Mucosa of descending colon (tissue), 3 donors: ENCODE measurements around the gene RAB11FIP4. TPM values are rescaled to one million over a fixed set of nuclear protein-coding genes. Genes with fewer than 3 reads are reported as not detected.
"Not testable (repeated sequence)": the region's sequence is repeated elsewhere in the genome, so short reads cannot be mapped to it uniquely, and the experiment has no call there.

Experiments
- ATAC-seq: fragments of 200-7000 bp; cut with Tn5 transposase; one replicate; pipeline ENCODE4 v1.9.1; 2020; ENCODE audit warnings: mild to moderate bottlenecking, moderate library complexity
- DNase-seq, 3 donors: peaks; one replicate each; pipeline ENCODE4 v3.0.0-alpha.2; 2020
- H3K36me3 ChIP-seq: fragments of 200-600 bp; one replicate; pipeline ENCODE4 v1.8.0; 2021; ENCODE audit warnings: low read depth, mild to moderate bottlenecking
- H3K4me1 ChIP-seq: fragments of 200-600 bp; one replicate; pipeline ENCODE4 v1.8.0; 2021; ENCODE audit warnings: low read depth, mild to moderate bottlenecking
- H3K4me3 ChIP-seq: fragments of 200-600 bp; one replicate; pipeline ENCODE4 v1.8.0; 2021; ENCODE audit warnings: mild to moderate bottlenecking
- H3K9me3 ChIP-seq: fragments of 200-600 bp; one replicate; pipeline ENCODE4 v1.8.0; 2021; ENCODE audit warnings: mild to moderate bottlenecking
- intact Hi-C, 2 donors: fragments of 100-400 bp; cut with DNase I in 1 of 2; cut with micrococcal nuclease in 1 of 2; formaldehyde crosslinking; loops; one replicate each; pipeline versions ENCODE4 v1.11.0 to v1.11.1; 2022; cut with DNase I, micrococcal nuclease
- total RNA-seq, 3 donors: library from RNA; stranded (reverse); fragmentation: NEBNext Ultra II Directional in 2 of 3; extraction: Animal tissue kit (Norgen Biotek cat#: 25700) in 2 of 3; gene quantifications; one replicate each; pipeline versions ENCODE4 v1.2.1 to v1.2.4, GENCODE V29; 2021 to 2023
- TF ChIP-seq, protein P1 (sequence below): fragments of 200-600 bp; IDR thresholded peaks from one replicate; pipeline ENCODE4 v1.8.0; 2022; ENCODE audit warnings: antibody characterized with exemption, mild to moderate bottlenecking
- donor health status: DM: no; HTN: no; CAD: no; lungs with moderate emphysema.
- donor health status: DM: no; HTN: no; CAD: no.
- donor health status: DM: no; HTN: yes; CAD: no.

RAB11FIP4 gene
- total RNA-seq, 3 donors from 2014 or later: 24.5 to 49.9 (median 40.7) TPM

DNA sequence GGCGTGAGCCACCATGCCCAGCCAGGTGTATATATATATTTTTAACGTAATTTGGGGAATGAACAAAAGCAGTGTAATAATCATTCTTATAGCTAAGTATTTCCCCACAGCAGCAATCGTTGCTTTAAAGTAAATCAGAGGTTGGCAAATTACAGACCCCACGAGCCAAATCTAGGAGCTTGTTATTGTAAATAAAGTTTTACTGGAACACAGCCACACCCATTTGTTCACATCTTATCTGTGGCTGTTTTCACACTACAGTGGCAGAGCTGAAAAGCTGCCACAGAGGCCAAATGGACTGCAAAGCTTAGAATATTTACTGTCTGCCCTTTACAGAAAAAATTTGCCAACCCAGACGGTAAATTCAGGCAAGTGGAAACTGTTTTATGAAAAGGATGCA is 50.8 kb downstream of the RAB11FIP4 start:
- H3K4me1 ChIP-seq: no peaks in the 10 kb centered on the region
- TF ChIP-seq, protein P1, sequence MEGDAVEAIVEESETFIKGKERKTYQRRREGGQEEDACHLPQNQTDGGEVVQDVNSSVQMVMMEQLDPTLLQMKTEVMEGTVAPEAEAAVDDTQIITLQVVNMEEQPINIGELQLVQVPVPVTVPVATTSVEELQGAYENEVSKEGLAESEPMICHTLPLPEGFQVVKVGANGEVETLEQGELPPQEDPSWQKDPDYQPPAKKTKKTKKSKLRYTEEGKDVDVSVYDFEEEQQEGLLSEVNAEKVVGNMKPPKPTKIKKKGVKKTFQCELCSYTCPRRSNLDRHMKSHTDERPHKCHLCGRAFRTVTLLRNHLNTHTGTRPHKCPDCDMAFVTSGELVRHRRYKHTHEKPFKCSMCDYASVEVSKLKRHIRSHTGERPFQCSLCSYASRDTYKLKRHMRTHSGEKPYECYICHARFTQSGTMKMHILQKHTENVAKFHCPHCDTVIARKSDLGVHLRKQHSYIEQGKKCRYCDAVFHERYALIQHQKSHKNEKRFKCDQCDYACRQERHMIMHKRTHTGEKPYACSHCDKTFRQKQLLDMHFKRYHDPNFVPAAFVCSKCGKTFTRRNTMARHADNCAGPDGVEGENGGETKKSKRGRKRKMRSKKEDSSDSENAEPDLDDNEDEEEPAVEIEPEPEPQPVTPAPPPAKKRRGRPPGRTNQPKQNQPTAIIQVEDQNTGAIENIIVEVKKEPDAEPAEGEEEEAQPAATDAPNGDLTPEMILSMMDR: no peak
- H3K4me3 ChIP-seq: no peak overlapping the region
- ATAC-seq (no peak), DNase-seq (no peak)
- no peaks in the 10 kb centered on the region for H3K36me3 ChIP-seq
- no peaks in the 10 kb centered on the region for H3K9me3 ChIP-seq
- intact Hi-C loops: no loop called here

DNA sequence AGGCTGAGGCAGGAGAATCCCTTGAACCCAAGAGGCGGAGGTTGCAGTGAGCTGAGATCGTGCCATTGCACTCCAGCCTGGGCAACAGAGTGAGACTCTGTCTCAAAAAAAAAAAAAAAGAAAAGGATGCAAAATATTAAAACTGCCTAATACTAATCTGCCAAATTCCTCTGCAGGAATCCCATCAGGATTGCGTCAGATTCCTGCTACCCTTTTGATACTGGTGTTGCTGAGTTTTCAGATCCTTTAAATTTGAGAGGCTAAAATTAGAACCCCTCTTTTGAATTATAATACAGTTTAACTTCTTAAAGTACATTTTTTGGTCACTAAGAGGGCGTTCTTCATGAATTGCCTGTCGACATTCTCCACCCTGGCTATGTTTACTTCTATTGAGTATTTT is 51.4 kb downstream of the RAB11FIP4 start:
- DNase-seq, ATAC-seq, H3K4me3 ChIP-seq, H3K9me3 ChIP-seq, intact Hi-C loops, H3K4me1 ChIP-seq, H3K36me3 ChIP-seq: not testable (repeated sequence)

DNA sequence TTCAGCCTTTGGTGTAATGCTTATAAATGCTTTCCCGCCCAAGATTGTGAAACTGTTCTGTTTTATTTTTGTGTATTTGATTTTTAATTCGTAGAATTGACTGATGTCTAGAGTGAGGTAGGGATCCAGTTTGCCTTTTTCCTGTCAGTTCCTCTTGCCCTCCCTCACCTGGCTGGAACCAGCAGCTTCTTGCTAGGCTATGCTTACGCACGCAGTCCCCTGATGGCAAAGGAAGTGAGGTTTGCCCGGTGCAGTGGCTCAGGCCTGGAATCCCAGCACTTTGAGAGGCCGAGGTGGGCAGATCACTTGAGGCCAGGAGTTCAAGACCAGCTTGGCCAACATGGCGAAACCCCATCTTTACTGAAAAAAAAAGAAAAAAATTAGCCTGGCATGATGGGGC is 51.9 kb downstream of the RAB11FIP4 start:
- ATAC-seq: no peak
- no peak overlapping the region for H3K4me3 ChIP-seq
- TF ChIP-seq, protein P1: no peak
- peak in 1 of 3 donors; percentile 10 for DNase-seq
- H3K4me1 ChIP-seq: no peaks in the 10 kb centered on the region
- intact Hi-C loops: no loop called here
- no peaks in the 10 kb centered on the region for H3K36me3 ChIP-seq
- H3K9me3 ChIP-seq: no peaks in the 10 kb centered on the region

DNA sequence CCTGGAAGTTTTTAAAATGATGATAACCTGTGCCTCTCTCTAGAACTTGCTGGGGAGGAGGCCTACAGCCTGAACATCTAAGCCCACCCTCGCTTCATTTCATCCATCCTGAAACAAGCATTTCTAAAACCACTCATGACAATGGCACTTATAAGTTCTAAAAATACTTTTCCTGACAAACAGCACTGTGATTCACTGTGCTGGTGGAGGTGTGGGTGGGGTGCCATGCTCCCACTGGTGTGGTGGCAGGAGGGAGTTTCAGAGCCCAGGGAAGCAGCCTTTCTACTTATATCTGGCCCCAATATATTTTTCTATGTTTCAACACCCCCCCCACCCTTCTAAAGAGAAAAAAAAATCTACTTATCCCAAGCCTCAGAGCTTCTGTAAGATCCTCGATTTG is 52.6 kb downstream of the RAB11FIP4 start:
- H3K9me3 ChIP-seq: no peaks in the 10 kb centered on the region
- no peaks in the 10 kb centered on the region for H3K36me3 ChIP-seq
- TF ChIP-seq, protein P1: no peak
- ATAC-seq (no peak), DNase-seq (no peak)
- H3K4me3 ChIP-seq: no peak overlapping the region
- no peaks in the 10 kb centered on the region for H3K4me1 ChIP-seq
- intact Hi-C loops: no loop called here

DNA sequence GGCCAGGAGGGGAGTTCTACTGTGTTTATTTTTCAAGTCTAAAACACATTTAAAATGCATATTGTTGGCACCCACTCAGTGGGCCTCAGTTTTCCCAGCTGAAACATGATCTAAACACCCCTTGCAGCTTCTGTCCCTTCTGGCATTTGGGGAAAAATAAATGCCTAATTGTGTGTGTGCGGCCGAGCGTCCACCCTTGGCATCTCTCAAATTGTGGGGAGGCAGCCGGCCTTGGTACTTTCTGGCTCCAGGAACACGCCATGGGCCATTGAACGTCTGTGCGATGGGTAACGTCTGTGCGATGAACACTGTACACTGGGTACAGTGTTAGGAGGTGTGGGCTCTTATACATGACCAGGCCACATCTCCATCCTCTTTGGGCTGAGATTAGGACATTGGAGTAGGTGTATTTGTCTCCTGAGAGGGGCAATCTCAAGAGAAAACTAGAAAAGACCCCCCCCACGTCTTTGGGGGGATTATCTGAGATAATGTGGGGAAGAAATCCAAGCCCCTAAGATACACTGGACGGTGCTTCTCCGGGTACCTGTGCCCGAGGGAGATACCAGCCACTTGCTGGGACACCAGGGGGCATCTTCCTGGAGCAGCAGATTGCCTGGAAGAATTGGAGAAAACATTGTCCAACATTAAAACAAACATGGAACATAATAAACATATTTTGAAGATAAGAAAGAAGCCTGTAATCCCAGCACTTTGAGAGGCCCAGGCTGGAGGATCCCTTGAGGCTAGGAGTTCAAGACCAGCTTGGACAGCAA is 54.9 kb downstream of the RAB11FIP4 start:
- no peak for ATAC-seq
- no peak for DNase-seq
- intact Hi-C loops: no loop called here
- TF ChIP-seq, protein P1: no peak
- Histone ChIP-seq H3K36me3 (no peaks in the 10 kb centered on the region), H3K4me1 (no peaks in the 10 kb centered on the region), H3K9me3 (no peaks in the 10 kb centered on the region), H3K4me3 (no peak overlapping the region)

DNA sequence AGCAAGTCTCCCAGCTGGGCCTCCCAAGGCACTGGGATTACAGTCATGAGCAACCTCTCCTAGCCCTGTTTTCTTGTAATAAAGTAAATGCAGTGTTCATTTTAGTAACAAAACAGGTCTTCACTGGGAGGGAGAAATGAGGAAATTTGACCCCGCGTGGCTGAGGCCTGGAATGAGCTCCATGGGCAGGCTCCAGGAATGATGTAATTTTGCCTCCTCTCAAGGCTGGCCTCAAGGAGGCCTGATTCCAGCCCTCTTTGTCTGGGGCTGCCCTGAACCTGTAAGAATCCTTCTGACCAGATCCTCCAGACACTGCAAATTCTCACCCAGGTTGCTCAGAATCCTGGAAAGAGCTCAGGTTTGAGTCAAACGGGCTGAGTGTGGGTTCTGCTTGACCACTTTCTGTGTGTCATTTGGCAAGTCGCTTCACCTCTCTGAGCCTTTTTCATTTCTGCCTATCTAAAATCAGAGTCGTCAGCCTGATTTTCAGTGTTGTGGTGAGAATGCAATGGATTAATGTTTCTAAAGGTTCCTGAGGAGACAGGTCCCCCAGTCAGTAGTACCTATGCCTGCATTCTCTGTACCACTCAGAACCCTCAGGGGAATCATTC is 57.1 kb downstream of the RAB11FIP4 start:
- Histone ChIP-seq H3K36me3 (no peaks in the 10 kb centered on the region), H3K9me3 (no peaks in the 10 kb centered on the region), H3K4me3 (no peak overlapping the region), H3K4me1 (no peaks in the 10 kb centered on the region)
- ATAC-seq (no peak), DNase-seq (no peak)
- intact Hi-C loops: no loop called here
- TF ChIP-seq, protein P1: no peak
